CD4-positive, alpha-beta T cell treated with Interleukin-1 beta for 1 hour (primary cell): ENCODE measurements around the gene ANKRD33B.
"Not testable (repeated sequence)": the region's sequence is repeated elsewhere in the genome, so short reads cannot be mapped to it uniquely, and the experiment has no call there.

ENCODE experiments used
- DNase-seq, 2 donors: peaks; one replicate each; pipeline ENCODE4 v3.0.0-alpha.2; 2020 to 2022

The ANKRD33B gene

GRCh38 chr5:10662661-10663488 is 99.0 kb downstream of the ANKRD33B start:
- DNase-seq: no peak

DNA sequence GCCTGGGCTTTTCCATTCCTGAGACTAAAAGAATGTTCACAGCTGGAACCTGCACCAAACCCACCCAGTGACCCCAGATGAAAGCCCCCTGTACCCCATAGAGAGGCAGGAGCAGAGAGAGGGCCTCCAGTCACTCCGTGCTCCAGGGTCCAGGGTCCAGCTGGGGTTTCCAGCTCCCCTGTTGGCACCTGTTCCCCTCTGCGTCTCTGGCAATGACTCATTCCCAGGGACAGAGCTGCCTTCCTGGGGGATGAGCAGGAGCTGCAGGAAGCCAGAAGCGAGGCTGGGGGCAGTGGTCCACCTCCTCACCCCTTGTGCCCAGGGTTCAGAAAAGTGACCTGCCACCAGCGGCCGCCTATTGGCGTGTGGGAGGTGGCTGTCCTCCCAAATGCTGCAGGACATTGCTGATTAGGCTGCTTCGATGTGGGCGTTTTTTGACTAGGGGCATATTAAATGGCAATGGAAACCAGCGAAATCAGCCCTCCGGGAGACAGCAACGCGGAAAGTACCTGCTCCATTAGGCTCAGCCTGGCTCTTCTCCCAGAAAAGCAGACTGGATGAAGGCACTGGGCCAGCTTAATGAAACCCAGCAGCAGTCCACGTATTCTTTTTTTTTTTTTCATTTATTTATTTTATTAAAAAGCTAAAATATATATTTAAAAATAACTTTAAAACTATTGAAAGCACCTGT is 99.8 kb downstream of the ANKRD33B start:
- no peak for DNase-seq

DNA sequence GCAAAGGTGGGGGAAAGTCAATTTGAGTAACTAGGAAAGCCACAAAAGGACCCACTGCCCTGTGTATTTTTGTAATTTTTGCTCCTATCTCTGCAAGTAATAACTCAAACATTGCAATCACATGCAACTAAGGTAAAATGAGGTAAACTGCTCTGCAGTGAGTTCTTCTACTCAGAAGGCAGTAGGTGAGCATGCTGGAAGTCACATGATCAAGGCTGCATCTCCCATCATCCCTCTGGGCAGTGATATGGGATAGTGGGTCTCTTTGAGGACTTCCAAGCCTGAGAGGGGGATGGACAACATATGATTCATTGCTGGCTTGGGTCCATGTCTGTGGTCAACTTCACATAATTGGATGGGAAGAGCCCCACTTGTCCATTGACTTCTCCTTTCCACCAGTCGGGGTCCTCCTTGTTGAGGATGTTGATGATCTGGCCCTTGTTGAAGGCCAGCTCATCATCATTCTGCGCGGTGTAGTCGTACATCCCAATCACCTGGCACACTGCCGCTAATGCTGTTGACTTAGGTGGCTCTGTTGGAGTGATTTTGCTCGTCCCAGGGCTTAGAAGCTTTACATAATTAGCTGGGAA is 100.4 kb downstream of the ANKRD33B start:
- DNase-seq: not testable (repeated sequence)

DNA sequence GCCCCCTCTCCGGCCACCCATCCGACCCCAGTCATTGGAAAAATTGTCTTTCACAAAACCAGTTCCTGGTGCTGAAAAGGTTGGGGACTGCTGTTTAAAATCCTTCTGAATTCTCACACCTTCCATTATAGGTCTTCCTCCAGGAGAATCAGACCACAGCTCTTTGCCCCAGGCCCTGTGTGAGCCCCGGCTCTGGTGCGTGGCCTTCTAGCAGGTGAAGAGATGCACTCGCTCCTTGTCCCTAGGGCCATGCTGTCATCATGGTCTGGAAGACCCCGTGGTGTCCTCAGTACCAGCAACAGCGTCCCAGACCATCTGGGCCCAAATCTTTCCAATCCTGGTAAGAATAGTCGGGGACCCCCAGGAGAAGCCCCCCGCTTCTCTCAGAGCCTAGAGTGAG is 101.9 kb downstream of the ANKRD33B start:
- no peak for DNase-seq

DNA sequence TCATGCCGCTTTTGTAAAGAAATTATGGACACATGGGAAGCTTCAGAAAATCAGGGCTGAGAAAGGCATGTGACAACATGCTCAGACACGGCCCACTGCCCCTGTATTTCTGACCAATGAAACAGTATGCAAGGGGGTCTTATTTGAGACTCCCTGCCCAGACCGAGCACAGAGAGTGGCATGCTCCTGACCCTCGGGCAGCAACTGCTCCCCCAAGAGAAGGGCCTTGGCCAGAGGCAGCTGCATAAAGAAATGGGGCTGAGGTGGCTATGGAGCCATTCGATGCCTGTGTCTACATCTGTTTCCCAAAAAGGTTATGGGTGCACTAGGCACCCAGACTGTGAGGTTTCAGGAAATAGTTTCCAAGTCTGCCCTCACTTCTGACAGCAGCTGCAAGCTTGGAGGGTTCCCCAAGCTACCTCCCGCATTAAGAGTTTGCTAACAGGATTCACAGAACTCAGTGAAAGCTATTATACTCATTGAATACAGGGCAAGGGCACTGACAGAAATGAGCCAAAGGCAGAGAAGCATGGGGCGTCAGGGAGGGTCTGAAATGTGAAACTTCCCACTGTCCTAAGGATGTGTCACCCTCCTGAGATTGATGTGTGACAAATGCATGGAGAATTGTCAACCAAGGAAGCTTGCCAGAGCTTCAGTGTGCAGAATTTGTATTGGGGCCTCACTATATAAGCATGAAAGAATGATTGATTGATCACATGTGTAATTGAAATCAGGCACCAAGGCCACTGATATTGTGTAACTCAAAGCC is 102.8 kb downstream of the ANKRD33B start:
- no peak for DNase-seq

- no peak for DNase-seq
Observed at GRCh38 chr5:10667431-10668057, 103.7 kb downstream of the ANKRD33B start.

GRCh38 chr5:10668697-10669096 is 104.8 kb downstream of the ANKRD33B start:
- DNase-seq: no peak

DNA sequence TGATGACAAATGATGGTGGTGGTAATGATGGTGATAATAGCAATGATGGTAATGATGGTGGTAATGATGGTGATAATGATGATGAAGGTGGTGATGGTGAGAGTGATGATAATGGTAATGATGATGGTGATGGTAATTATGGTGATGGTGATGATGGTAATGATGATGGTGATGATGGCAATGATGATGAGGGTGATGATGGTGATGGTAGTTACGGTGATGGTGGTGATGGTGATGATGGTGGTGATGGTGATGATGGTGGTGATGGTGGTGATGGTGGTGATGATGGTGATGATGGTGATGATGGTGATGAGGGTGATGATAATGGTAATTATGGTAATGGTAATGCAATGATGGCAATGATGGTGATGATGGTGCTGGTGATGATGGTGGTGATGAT is 106.1 kb downstream of the ANKRD33B start:
- no peak for DNase-seq

DNA sequence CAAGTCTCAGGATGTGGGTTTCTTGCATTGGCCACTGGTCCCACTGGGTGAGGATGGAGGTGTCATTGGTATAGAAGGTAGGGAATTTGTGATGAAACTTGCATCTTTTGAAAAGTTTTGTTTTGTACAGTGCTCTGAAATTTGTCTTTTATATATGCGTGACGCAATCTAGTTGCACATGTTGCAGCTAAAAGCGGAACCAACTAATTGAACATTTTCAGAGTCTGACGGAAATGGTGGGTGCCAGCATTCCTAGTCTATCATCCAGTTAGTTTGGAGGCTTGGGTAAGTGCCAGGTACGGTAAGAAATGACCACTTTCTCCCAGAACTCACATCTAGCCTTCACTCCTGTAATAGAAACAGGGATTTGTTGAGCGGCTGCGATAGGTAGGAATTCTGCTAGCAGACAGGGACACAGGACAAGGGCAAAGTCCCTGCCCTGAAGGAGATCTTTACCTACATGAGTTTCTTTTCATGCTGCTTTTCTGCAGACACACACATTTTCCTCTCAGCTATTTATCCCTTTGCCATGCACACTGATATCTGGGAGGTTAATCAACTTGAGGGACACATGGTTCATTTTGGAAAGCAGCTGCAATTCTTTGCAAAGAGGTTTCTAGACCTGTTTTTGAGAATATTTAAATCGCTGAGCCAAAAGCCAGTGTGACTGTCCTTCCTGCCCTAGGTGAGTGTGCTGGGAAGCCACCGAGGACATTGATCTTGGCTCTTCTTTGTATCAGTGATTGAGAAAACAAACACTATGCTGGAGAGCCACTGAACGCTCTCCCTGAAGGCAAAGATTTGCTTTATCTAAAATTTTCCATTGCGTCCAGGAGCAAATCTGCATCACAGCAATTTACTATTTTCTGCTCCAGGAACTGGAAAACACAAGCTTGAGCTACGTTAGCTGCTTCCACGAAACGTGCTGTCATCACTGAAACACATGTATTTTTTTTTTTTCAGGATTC is 107.5 kb downstream of the ANKRD33B start:
- no peak for DNase-seq

DNA sequence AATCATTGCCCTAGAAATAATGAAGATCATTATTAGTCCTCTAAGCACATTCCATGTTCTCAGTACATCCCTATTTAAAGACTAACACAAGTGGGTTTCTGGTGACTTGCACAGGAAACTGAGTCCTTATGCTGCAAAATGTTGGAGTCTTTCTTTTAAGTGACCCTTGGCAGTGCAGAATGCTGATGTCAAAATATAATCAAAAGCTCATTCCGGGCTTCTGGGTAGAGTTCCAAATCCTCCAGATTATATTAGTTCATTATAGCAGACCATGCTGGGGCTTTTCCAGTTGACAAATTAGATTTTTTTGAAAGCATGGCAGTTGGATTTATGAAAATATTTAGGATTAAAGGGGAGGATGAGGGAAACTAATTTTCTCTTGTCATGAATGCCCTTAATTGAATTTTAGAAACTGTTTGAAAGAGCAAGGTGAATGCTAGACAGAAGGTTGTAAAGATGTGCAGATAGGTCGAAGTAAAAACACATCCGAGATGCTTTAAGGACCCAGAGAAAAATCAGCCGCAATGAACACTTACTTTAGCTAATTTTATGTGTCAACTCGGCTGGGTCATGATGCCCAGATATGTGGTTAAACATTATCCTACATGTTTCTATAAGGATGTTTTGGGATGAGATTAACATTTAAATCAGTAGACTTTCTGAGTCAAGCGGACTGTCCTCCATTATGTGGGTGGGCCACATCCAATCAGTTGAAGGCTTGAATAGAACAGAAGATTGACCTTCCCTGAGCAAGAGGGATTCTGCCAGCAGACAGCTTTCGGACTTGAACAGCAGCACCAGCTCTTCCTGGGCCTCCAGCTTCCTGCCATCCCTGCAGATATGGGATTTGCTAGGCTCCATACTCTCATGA is 108.5 kb downstream of the ANKRD33B start:
- no peak for DNase-seq

DNA sequence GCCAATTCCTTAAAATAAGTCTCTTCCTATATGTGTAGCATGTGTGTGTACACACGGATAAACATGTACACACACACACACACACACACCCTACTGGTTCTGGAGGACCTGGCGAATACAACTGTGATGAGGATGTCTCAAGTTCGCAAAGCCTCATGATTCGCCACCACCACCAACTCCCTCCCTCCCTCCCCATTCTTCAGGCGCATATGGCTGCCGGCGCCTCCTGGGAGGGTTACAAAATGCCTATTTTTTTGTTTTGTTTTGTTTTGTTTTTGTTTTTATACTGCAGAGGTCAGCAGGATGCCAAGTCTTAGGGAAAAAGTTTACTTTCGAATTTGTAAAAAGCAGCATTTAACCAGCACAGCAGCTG is 109.1 kb downstream of the ANKRD33B start:
- no peak for DNase-seq

DNA sequence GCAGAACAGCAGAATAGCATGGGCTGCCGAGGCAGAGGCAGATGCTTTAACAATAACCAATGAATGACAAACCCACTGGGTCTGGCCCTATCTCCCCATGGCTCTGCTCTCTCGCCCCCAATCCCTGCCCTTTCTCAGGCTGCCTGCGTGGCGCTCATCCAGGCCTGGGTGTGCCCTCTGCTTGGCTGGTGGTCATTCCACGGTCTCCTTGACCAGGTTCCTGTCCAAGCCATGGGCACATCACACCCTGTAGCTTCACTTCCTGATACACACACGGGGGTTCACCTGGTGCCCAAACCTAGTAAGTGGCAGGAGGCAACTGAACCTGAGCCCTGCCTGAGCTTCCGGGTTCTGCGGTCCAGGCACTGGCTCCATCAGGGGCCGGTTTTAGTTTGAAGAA is 109.5 kb downstream of the ANKRD33B start:
- DNase-seq: no peak

- no peak for DNase-seq
Observed at GRCh38 chr5:10674096-10674495, 110.2 kb downstream of the ANKRD33B start.

- no peak for DNase-seq
Observed at GRCh38 chr5:10674582-10674981, 110.7 kb downstream of the ANKRD33B start.

DNA sequence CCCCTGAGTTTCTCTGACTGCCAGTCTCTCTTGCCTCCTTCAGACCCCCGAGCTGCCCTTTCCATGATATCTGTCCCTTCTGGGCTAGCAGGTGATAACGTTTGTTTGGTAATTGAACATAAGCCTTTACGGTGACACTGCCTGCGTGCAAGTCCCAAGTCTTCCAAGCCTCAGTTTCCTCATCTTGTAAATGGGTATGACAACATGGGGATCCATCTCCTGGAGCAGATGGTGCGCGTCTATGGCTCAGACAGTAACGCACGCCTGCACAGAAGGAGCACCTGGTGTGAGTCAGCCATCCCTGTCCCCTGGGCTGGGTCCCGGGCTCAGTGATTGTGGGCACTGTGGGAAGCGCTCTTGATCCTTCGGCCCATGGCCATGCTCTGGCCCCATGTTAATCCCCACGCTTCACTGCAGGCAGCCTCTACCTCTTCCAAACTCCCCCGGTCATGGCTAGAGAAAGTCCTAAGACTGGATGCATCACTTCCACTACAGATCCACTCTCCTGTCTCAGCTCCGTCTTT is 111.4 kb downstream of the ANKRD33B start:
- DNase-seq: no peak

GRCh38 chr5:10676224-10676623 is 112.4 kb downstream of the ANKRD33B start:
- DNase-seq: no peak

DNA sequence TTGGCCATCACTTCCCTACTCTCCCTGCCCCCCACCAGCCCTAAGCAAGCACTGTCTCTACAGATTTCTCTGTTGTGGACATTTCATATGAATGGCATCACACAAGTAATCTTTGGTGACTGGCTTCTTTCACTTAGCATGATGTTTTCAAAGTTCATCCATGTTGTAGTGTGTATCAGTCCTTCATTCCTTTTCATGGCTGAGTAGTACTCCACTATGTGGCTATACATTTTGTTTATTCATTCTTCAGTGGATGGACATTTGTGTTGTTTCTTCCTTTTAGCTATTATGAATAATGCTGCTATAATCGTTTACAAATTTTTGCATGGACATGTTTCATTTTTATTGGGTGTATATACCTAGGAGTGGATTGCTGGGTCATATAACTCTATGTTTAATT is 113.1 kb downstream of the ANKRD33B start:
- DNase-seq: no peak

DNA sequence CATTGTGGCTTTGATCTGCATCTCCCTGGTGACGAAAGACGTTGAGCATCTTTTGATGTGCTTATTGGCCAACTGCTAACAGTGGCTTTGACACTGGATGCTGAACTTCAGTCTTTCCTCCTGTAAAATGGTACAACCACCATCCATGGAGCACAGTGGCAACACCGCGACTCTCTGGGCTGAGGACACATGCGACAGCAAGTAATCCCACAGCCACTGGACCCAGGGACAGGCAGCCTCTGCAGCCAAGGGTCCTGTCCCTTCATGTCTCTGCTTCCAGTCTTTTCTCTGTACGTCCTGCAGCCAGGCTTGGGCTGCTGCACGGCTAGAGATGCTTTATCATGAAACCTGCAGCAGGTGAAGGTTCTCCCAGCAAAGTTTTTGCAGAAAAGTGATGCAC is 113.7 kb downstream of the ANKRD33B start:
- DNase-seq: no peak

DNA sequence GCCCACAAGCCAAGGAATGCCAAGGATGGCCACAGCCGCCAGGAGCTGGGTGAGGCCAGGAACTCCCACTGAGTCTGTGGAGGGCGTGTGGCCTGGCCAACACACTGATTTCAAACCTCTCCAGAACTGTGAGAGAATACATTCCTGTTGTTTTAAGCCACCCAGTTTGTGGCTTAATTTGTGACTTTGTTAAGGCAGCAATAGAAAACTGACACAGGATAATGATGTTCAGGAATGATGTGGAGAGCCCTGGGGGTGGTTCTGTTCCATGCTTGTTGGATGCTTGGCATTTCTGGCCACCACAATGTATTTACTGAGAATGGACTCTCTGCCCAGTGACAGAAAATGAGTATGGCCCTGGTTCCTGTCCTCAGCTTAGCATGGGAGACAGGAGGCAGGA is 114.4 kb downstream of the ANKRD33B start:
- DNase-seq: no peak

- no peak for DNase-seq
Observed at GRCh38 chr5:10679336-10679988, 115.6 kb downstream of the ANKRD33B start.
